VCaP (cell line): ENCODE measurements around the gene REXO1.
"Not testable (repeated sequence)": the region's sequence is repeated elsewhere in the genome, so short reads cannot be mapped to it uniquely, and the experiment has no call there.

Experiments
- H3K27ac ChIP-seq: fragments of 450-650 bp; 2 replicates; pipeline ENCODE4 v1.5.1; 2017
- TF ChIP-seq, protein P1 (sequence below): fragments of 450-650 bp; conservative IDR thresholded peaks from 2 replicates; pipeline ENCODE4 v1.5.1; 2017; ENCODE audit warnings: mild to moderate bottlenecking, moderate library complexity

The REXO1 gene

DNA sequence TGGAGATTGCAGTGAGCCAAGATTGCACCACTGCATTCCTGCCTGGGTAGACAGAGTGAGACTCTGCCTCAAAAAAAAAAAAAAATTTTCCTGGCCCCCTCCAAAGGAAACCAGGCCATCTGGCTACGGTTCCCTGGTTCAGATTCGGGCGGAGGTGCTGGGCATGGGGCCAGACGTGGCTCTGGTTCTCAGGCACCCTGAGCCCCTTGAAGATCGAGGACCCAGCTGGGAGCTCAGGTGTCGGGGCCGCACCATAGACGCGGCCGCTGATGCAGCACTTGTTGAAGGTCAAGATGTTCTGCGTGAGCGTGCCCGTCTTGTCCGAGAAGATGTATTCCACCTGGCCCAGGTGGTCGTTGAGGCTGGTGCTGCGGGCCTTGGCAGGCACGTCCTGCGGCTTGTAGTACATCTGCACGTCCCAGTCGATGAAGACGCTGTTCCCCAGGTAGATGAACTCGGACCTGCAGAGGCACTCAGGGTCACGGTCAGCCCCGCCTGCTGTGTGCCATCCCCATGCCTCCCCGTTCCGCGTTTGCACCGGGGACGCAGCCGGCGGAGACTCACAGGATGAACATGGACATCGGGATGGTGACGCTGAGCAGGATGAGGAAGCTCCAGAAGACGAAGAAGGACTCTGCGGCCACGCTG is 48.5 kb downstream of the REXO1 start:
- no peak overlapping the region for H3K27ac ChIP-seq
- TF ChIP-seq, protein P1, sequence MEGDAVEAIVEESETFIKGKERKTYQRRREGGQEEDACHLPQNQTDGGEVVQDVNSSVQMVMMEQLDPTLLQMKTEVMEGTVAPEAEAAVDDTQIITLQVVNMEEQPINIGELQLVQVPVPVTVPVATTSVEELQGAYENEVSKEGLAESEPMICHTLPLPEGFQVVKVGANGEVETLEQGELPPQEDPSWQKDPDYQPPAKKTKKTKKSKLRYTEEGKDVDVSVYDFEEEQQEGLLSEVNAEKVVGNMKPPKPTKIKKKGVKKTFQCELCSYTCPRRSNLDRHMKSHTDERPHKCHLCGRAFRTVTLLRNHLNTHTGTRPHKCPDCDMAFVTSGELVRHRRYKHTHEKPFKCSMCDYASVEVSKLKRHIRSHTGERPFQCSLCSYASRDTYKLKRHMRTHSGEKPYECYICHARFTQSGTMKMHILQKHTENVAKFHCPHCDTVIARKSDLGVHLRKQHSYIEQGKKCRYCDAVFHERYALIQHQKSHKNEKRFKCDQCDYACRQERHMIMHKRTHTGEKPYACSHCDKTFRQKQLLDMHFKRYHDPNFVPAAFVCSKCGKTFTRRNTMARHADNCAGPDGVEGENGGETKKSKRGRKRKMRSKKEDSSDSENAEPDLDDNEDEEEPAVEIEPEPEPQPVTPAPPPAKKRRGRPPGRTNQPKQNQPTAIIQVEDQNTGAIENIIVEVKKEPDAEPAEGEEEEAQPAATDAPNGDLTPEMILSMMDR = no peak

DNA sequence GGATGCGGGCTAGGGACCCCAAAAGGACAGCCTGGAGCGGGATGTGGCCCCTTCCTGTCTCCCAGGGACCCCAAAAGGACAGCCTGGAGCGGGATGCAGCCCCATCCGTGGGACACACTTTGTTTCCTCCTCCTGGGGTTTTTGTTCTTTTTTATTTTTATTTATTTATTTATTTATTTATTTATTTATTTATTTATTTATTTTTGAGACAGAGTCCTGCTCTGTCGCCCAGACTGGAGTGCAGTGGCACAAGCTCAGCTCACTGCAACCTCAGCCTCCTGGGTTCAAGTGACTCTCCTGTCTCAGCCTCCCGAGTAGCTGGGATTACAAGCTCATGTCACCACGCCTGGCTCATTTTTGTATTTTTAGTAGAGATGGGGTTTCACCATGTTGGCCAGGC is 51.0 kb downstream of the REXO1 start:
- not testable (repeated sequence) for H3K27ac ChIP-seq

DNA sequence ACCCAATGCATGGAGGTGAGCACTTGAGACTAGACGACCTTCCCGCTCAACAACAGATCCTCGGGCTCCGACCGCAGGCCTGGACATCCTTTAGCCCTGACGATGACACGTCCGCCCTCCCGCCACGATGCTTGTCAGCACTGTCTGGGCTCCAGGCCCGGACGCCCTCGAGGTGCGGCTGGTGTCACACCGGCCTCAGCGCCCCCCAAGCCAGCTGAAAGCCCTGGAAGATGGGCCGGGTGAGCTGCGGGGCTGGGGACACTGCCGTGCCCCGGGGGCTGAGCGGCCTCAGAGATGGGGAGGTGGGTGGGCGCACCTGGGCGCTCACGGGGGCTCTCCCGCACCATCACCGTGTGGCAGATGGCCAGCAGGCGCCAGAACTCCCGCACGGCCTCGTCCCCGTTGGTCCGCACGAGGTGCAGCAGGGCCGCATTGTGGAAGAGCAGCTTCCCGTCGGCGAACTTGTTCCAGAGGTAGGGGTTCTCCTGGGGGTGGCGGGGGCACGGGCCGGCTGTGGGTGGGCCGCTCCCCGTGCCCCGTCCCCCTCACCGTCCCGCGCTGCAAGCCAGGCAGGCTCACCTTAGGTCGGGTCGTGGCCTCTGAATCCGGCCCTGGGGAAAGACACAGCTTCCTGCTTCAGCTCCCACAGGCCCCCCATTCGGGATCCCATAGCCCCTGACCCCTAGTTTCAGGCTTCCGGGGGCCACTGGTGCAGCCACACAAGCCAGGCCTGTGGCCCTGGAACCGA is 51.7 kb downstream of the REXO1 start:
- no peak overlapping the region for H3K27ac ChIP-seq
- TF ChIP-seq, protein P1 = no peak

DNA sequence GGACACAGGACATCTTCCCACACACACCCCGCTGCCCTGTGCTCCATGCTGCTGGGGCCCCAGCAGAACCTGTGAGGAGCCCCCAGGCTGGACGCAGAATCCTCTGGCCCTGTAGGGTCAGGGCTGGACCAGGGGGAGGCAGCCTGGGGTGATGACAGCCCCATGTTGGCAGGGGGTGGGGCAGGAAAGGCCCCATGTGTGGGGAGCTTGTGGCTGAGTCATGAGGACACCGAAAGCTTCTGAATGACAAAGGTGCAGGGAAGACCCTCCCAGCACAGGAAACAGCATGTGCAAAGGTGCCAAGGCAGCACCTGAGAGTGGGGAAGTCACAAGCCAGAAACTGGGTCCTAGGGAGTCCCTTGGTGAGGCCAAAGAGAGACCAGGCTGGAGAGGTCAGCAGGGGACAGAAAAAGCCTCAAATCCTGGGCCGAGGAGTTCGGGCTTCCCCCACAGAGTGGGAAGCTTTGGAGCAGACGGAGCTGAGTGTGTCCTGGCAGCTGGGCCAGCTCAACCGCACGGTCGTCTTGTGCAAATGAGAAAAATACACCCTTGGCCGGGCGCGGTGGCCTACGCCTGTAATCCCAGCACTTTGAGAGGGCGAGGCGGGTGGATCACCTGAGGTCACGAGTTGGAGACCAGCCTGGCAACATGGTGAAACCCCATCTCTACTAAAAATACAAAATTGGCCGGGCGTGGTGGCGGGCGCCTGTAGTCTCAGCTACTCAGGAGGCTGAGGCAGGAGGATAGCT is 53.7 kb downstream of the REXO1 start:
- H3K27ac ChIP-seq = no peak overlapping the region
- TF ChIP-seq, protein P1 = no peak

DNA sequence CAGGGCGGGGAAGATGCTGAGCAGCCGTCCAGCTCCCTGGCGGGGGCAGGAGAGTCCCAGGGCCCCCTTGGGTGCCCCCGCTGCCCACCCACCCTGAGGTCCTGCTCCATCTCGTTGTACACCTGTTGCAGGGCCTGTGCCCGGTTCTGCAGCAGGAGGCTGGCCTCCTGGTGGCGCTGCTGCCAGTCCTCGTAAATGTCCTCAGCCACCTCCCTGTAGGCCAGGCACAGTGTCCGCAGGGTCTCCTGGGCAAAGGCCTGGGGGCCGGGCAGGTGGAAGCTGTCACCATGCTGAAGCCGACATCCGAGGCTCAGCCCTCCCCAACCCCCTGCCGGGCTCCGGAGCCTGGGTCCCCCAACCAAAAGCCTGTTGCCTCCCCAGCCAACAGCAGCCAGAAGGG is 56.4 kb downstream of the REXO1 start:
- TF ChIP-seq, protein P1 = no peak
- H3K27ac ChIP-seq = no peak overlapping the region

DNA sequence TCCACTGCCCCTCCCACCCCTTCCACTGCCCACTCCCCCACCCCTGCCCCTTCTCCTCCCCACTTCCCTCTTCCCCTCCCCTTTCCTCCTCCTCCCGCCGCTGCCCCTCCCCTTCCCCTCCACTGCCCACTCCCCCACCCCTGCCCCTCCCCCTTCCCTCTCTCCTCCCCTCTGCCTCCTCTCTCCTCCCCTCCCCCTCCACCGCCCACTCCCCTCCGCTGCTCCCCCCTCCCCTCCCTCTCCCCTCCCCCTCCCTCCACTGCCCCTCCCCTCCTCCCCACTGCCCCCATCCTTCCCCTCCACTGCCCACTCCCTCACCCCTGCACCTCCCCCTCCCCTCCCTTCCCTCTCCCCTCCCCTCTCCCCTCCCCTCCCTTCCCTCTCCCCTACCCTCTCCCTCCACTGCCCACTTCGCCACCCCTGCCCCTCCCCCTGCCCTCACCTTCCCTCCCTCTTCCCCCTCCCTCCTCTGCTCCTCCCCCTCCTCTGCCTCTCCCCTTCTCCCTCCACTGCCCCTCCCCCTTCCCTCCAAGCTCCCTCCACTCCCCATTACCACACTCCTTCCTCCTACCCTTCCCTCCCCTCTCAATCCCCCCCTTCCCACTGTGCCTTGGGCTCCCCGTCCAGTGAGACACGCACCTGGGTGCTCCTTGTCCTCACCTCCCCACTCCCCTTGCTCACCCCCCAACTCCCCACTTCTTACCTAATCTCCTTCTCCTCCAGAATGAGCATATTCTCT is 58.1 kb downstream of the REXO1 start:
- TF ChIP-seq, protein P1 = no peak
- H3K27ac ChIP-seq = no peak overlapping the region

DNA sequence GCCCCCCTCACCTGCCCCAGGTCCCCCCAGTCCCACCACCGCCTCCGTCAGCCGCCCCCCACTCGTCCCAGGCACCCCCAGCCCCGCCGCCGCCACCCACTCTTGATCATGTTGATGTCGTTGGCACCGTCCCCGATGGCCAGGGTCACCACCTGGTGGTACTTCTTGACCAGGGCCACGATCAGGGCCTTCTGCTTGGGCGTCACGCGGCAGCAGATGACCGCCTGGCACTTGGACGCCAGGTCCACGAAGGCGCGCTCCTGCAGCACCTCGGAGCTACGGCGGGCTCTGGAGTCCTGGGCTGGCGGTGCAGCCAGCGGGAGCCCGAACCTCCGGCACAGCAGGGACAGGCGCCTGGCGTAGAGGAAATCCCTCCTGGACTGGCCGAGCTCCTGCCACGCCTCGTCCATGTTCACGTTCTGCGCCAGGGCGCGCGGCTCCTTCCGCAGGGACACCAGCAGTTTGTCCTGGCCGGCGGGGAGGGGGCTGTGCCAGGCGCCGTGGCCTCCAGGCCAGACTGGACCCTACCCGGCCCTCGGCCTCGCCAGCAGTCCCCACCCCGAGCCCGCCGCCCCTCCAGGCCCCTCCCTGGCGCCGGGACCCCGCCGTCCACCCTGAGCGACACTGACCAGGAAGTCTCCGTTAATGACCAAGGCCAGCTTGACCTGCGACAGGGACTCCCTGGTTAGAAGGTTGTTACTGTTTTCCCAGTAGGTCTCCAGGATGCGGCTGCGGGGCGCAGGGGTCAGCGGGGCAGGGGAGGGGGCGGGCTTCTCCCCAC is 58.8 kb downstream of the REXO1 start:
- no peak overlapping the region for H3K27ac ChIP-seq
- TF ChIP-seq, protein P1 = no peak
